HepG2 (cell line): ENCODE measurements around the gene PRM2. TPM values are rescaled to one million over a fixed set of nuclear protein-coding genes. Genes with fewer than 3 reads are reported as not detected.

Experiments used
- AGO2 ChIP-seq: fragments of 200-400 bp; formaldehyde crosslinking; optimal IDR thresholded peaks from 2 replicates; pipeline ENCODE3; 2017; ENCODE audit warnings: mild to moderate bottlenecking, low read depth, low read length, moderate library complexity
- AHR ChIP-seq: IDR thresholded peaks from 2 replicates; pipeline ENCODE4 v1.6.1; 2018; ENCODE audit warnings: missing genetic modification reagents, missing compliant biosample characterization
- CAMTA2 ChIP-seq: sonication (generic); formaldehyde crosslinking; IDR thresholded peaks from 2 replicates; pipeline ENCODE4 v1.4.0; 2020; ENCODE audit warnings: mild to moderate bottlenecking, missing genetic modification reagents, borderline replicate concordance
- FIP1L1 ChIP-seq: fragments of 200-400 bp; formaldehyde crosslinking; IDR thresholded peaks from 2 replicates; pipeline ENCODE4 v1.6.1; 2018; ENCODE audit warnings: low read depth, mild to moderate bottlenecking, low read length, moderate library complexity, borderline replicate concordance; ENCODE audit not compliant: insufficient read depth
- FOXP1 ChIP-seq, 2 experiments: fragments of 450-650 bp in 1 of 2; IDR thresholded peaks; 2 replicates each; pipeline ENCODE4 v1.6.1; 2017 to 2018; ENCODE audit warnings: antibody characterized with exemption in 1 of 2
- GABPA ChIP-seq, 2 experiments: IDR thresholded peaks; 2 replicates each; pipeline ENCODE4 v1.6.1; 2011 to 2016; ENCODE audit warnings: low read depth in 2 of 2, low read length in 1 of 2, missing biosample characterization in 1 of 2, missing genetic modification characterization in 1 of 2
- IRF2 ChIP-seq: IDR thresholded peaks from 2 replicates; pipeline ENCODE4 v1.6.1; 2018; ENCODE audit warnings: missing genetic modification reagents, missing compliant biosample characterization
- KDM5B ChIP-seq: sonication (generic); formaldehyde crosslinking; IDR thresholded peaks from 2 replicates; pipeline ENCODE4 v1.4.0; 2020; ENCODE audit warnings: missing genetic modification reagents, mild to moderate bottlenecking, borderline replicate concordance
- KMT2A ChIP-seq: sonication (generic); formaldehyde crosslinking; IDR thresholded peaks from 2 replicates; pipeline ENCODE4 v1.4.0; 2020; ENCODE audit warnings: missing genetic modification reagents
- MBNL3 ChIP-seq: fragments of 250-450 bp; sonication (Bioruptor Pico); conservative IDR thresholded peaks from 2 replicates; pipeline ENCODE4 v1.8.0; 2022; ENCODE audit warnings: mild to moderate bottlenecking, inconsistent platforms
- NFYB ChIP-seq: sonication (generic); formaldehyde crosslinking; IDR thresholded peaks from 2 replicates; pipeline ENCODE4 v1.4.0; 2020; ENCODE audit warnings: missing genetic modification reagents
- POLR2A ChIP-seq, 2 experiments: IDR thresholded peaks; 2 replicates each; pipeline ENCODE4 v1.6.1; 2011; ENCODE audit warnings: low read depth in 2 of 2, low read length in 2 of 2, mild to moderate bottlenecking in 1 of 2, moderate library complexity in 1 of 2; ENCODE audit not compliant: insufficient read depth in 1 of 2
- SOX6 ChIP-seq, 2 experiments: fragments of 450-650 bp in 1 of 2; sonication (generic) in 1 of 2; formaldehyde crosslinking in 1 of 2; IDR thresholded peaks; 2 replicates each; pipeline versions ENCODE4 v1.4.0 to v1.6.1; 2017 to 2020; ENCODE audit warnings: antibody characterized with exemption in 1 of 2, mild to moderate bottlenecking in 1 of 2, missing genetic modification reagents in 1 of 2
- ZNF431 ChIP-seq: sonication (generic); formaldehyde crosslinking; IDR thresholded peaks from 2 replicates; pipeline ENCODE4 v1.9.0; 2022; ENCODE audit warnings: missing genetic modification reagents, low read depth, mild to moderate bottlenecking, borderline replicate concordance
- ZNF878 ChIP-seq: sonication (generic); formaldehyde crosslinking; IDR thresholded peaks from 2 replicates; pipeline ENCODE4 v1.8.1; 2023; ENCODE audit warnings: mild to moderate bottlenecking, missing genetic modification reagents, moderate library complexity
- ZSCAN21 ChIP-seq: sonication (generic); formaldehyde crosslinking; IDR thresholded peaks from 2 replicates; pipeline ENCODE4 v1.8.0; 2022; ENCODE audit warnings: mild to moderate bottlenecking, missing genetic modification reagents, moderate library complexity, borderline replicate concordance
- polyA plus RNA-seq, 8 experiments: library from polyadenylated mRNA; depleted of rRNA in 3 of 8; stranded (reverse) in 7 of 8; unstranded in 1 of 8; fragments of >200 nt; fragmentation: Illumina TruSeq in 4 of 8; extraction: Trizol in 4 of 8; gene quantifications; 2 replicates each; pipeline versions ENCODE4 v1.2.1 to v1.2.3, GENCODE V29; 2011 to 2016; ENCODE audit warnings: low read depth in 4 of 8, missing spikeins in 1 of 8, mixed read lengths in 1 of 8; ENCODE audit not compliant: insufficient read depth in 1 of 8
- total RNA-seq, 5 experiments: library from RNA; depleted of rRNA; stranded (reverse); fragments of >200 nt; fragmentation: Illumina TruSeq; extraction: Trizol; gene quantifications; 2 replicates each; pipeline ENCODE4 v1.2.3, GENCODE V29; 2016; ENCODE audit warnings: low read depth in 1 of 5
- TF ChIP-seq, protein P1 (sequence below): sonication (generic); formaldehyde crosslinking; IDR thresholded peaks from 2 replicates; pipeline ENCODE4 v1.4.0; 2020; ENCODE audit warnings: missing genetic modification reagents
- TF ChIP-seq, protein P2 (sequence below): sonication (generic); formaldehyde crosslinking; IDR thresholded peaks from 2 replicates; pipeline ENCODE4 v1.4.0; 2020; ENCODE audit warnings: mild to moderate bottlenecking, missing genetic modification reagents
- TF ChIP-seq, protein P3 (sequence below): IDR thresholded peaks from 2 replicates; pipeline ENCODE4 v1.6.1; 2012; ENCODE audit warnings: inconsistent platforms

The PRM2 gene
- total and polyA plus RNA-seq, 2 of the 13 experiments (the other 11 are each of a cell fraction or from before 2014, with no cell fraction given): 0.54 TPM; not detected in 1

DNA sequence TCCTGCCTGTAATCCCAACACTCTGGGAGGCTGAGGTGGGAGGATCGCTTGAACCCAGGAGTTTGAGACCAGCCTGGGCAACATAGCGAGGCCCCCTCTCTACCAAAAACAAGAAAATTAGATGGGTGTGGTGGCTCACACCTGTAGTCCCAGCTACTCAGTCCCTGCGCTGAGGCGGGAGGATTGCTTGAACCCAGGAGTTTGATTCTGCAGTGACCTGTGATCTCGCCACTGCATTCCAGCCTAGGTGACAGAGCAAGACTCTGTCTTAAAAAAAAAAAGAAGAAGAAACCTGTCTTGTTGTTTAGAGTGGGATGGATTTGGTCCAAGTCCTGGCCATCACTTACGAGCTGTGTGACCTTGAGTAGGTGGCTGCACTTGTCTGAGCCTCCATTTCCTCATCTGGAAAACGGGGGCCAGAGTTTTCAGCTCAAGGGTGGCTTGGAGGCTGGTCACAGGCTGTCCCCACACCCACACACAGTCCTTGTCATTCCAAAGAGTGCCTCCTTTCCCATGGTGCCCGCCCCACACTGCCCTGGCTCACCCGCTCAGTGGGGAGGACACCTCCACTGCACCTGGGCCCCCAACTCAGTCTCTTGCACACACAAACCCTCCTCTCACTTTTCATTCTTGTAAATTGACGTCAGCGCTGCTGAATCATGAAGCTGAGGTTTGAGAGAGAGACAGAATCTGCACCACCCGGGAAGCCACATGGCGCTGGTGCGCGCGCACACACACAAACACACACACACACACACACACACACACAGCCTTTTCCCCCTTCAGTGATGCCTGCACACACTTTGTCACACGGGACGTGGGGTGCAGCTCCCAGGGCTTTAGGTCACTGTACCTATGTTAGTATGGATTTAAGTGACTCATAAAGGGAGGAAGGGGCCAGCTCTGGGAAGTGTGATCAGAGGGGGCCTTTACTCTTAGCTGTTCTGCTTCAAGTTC, 24.5 kb downstream of the PRM2 start (continued):
- TF ChIP-seq, protein P1, sequence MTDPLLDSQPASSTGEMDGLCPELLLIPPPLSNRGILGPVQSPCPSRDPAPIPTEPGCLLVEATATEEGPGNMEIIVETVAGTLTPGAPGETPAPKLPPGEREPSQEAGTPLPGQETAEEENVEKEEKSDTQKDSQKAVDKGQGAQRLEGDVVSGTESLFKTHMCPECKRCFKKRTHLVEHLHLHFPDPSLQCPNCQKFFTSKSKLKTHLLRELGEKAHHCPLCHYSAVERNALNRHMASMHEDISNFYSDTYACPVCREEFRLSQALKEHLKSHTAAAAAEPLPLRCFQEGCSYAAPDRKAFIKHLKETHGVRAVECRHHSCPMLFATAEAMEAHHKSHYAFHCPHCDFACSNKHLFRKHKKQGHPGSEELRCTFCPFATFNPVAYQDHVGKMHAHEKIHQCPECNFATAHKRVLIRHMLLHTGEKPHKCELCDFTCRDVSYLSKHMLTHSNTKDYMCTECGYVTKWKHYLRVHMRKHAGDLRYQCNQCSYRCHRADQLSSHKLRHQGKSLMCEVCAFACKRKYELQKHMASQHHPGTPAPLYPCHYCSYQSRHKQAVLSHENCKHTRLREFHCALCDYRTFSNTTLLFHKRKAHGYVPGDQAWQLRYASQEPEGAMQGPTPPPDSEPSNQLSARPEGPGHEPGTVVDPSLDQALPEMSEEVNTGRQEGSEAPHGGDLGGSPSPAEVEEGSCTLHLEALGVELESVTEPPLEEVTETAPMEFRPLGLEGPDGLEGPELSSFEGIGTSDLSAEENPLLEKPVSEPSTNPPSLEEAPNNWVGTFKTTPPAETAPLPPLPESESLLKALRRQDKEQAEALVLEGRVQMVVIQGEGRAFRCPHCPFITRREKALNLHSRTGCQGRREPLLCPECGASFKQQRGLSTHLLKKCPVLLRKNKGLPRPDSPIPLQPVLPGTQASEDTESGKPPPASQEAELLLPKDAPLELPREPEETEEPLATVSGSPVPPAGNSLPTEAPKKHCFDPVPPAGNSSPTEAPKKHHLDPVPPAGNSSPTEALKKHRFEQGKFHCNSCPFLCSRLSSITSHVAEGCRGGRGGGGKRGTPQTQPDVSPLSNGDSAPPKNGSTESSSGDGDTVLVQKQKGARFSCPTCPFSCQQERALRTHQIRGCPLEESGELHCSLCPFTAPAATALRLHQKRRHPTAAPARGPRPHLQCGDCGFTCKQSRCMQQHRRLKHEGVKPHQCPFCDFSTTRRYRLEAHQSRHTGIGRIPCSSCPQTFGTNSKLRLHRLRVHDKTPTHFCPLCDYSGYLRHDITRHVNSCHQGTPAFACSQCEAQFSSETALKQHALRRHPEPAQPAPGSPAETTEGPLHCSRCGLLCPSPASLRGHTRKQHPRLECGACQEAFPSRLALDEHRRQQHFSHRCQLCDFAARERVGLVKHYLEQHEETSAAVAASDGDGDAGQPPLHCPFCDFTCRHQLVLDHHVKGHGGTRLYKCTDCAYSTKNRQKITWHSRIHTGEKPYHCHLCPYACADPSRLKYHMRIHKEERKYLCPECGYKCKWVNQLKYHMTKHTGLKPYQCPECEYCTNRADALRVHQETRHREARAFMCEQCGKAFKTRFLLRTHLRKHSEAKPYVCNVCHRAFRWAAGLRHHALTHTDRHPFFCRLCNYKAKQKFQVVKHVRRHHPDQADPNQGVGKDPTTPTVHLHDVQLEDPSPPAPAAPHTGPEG: no peak
- TF ChIP-seq FIP1L1: no peak
- TF ChIP-seq NFYB (CRISPR knock-in tag): no peak
- no peak for TF ChIP-seq ZNF431 (CRISPR knock-in tag)
- 0 out of 2 replicates have a peak, but pooled peaks have one; percentile 30 for TF ChIP-seq AHR (CRISPR knock-in tag)
- no peak for TF ChIP-seq FOXP1 (IDR thresholded peaks at IDR 0.05)
- no peak for TF ChIP-seq FOXP1 (CRISPR knock-in tag; IDR thresholded peaks at IDR 0.05)
- TF ChIP-seq, protein P2, sequence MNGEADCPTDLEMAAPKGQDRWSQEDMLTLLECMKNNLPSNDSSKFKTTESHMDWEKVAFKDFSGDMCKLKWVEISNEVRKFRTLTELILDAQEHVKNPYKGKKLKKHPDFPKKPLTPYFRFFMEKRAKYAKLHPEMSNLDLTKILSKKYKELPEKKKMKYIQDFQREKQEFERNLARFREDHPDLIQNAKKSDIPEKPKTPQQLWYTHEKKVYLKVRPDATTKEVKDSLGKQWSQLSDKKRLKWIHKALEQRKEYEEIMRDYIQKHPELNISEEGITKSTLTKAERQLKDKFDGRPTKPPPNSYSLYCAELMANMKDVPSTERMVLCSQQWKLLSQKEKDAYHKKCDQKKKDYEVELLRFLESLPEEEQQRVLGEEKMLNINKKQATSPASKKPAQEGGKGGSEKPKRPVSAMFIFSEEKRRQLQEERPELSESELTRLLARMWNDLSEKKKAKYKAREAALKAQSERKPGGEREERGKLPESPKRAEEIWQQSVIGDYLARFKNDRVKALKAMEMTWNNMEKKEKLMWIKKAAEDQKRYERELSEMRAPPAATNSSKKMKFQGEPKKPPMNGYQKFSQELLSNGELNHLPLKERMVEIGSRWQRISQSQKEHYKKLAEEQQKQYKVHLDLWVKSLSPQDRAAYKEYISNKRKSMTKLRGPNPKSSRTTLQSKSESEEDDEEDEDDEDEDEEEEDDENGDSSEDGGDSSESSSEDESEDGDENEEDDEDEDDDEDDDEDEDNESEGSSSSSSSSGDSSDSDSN (CRISPR knock-in tag): 0 out of 2 replicates have a peak, but pooled peaks have one; percentile 10
- TF ChIP-seq SOX6 (IDR thresholded peaks at IDR 0.05): no peak
- TF ChIP-seq SOX6 (CRISPR knock-in tag; IDR thresholded peaks at IDR 0.05): peak; percentile 35; the same call in 1 of the 2 replicates
- 0 out of 2 replicates have a peak, but pooled peaks have one; percentile 71 for TF ChIP-seq ZNF878 (CRISPR knock-in tag)
- TF ChIP-seq MBNL3 (CRISPR knock-in tag): no peak
- peak in 1 of 2 experiments; percentile 6; a peak in 1 of 4 replicates for TF ChIP-seq POLR2A (IDR thresholded peaks at IDR 0.05; ENCODE audit: insufficient read depth in 1 of 2, low read depth in 2 of 2, low read length in 2 of 2)
- TF ChIP-seq ZSCAN21 (CRISPR knock-in tag): no peak
- TF ChIP-seq KDM5B (CRISPR knock-in tag): peak; percentile 70; the same call in 1 of the 2 replicates
- TF ChIP-seq CAMTA2: 0 out of 2 replicates have a peak, but pooled peaks have one; percentile 68
- no peak; the same call in 1 of the 2 replicates for TF ChIP-seq IRF2 (CRISPR knock-in tag)
- TF ChIP-seq, protein P3, sequence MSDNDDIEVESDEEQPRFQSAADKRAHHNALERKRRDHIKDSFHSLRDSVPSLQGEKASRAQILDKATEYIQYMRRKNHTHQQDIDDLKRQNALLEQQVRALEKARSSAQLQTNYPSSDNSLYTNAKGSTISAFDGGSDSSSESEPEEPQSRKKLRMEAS: peak; percentile 20; the same call in 1 of the 2 replicates
- TF ChIP-seq KMT2A (CRISPR knock-in tag): peak; percentile 24; the same call in 1 of the 2 replicates
- TF ChIP-seq GABPA (IDR thresholded peaks at IDR 0.05; ENCODE audit: low read depth, low read length): no peak
- no peak for TF ChIP-seq GABPA (CRISPR knock-in tag; IDR thresholded peaks at IDR 0.05; ENCODE audit: low read depth)
- peak; percentile 96 for TF ChIP-seq AGO2
